GM12878 (cell line): Measurements from ENCODE around the gene GPR63. TPM values are rescaled to one million over a fixed set of nuclear protein-coding genes. Genes with fewer than 3 reads are reported as not detected.

ENCODE experiments used
- CHD2 ChIP-seq: IDR thresholded peaks from 2 replicates; pipeline ENCODE4 v1.6.1; 2011; ENCODE audit warnings: low read depth, low read length, improper control_type of control experiment, borderline replicate concordance
- ETV6 ChIP-seq, 2 experiments: fragments of 450-650 bp in 1 of 2; IDR thresholded peaks in 1 of 2; conservative IDR thresholded peaks in 1 of 2; 2 replicates each; pipeline ENCODE4 v1.6.1; 2014; ENCODE audit warnings: antibody characterized with exemption in 1 of 2, borderline replicate concordance in 1 of 2, low read depth in 1 of 2, mild to moderate bottlenecking in 1 of 2, moderate library complexity in 1 of 2
- KDM1A ChIP-seq: fragments of 200-600 bp; sonication (generic); IDR thresholded peaks from 2 replicates; pipeline ENCODE4 v1.6.1; 2016; ENCODE audit warnings: borderline replicate concordance
- MEF2A ChIP-seq: IDR thresholded peaks from 2 replicates; pipeline ENCODE4 v1.6.1; 2011; ENCODE audit warnings: low read depth, mild to moderate bottlenecking, low read length, moderate library complexity; ENCODE audit not compliant: insufficient read depth
- MEF2B ChIP-seq: fragments of 450-650 bp; IDR thresholded peaks from 2 replicates; pipeline ENCODE4 v1.6.1; 2018; ENCODE audit warnings: mild to moderate bottlenecking, moderate library complexity; ENCODE audit not compliant: partially characterized antibody, poor library complexity, severe bottlenecking
- PML ChIP-seq: IDR thresholded peaks from 2 replicates; pipeline ENCODE4 v1.6.1; 2012; ENCODE audit warnings: low read length, inconsistent platforms
- SMARCA5 ChIP-seq: fragments of 450-650 bp; IDR thresholded peaks from 2 replicates; pipeline ENCODE4 v1.6.1; 2017; ENCODE audit warnings: mild to moderate bottlenecking
- SMC3 ChIP-seq: IDR thresholded peaks from 2 replicates; pipeline ENCODE4 v1.6.1; 2011; ENCODE audit warnings: low read length, improper control_type of control experiment, borderline replicate concordance
- SP1 ChIP-seq: IDR thresholded peaks from one replicate; pipeline ENCODE4 v1.6.1; 2011; ENCODE audit warnings: low read depth, low read length
- TCF7 ChIP-seq: IDR thresholded peaks from 2 replicates; pipeline ENCODE4 v1.6.1; 2014; ENCODE audit warnings: antibody characterized with exemption, borderline replicate concordance
- YBX1 ChIP-seq: fragments of 450-650 bp; IDR thresholded peaks from 2 replicates; pipeline ENCODE4 v1.6.1; 2016; ENCODE audit warnings: antibody characterized with exemption
- ZNF207 ChIP-seq: fragments of 450-650 bp; IDR thresholded peaks from 2 replicates; pipeline ENCODE4 v1.6.1; 2014; ENCODE audit warnings: antibody characterized with exemption, mild to moderate bottlenecking, borderline replicate concordance
- polyA plus RNA-seq, 11 experiments: library from polyadenylated mRNA; depleted of rRNA in 4 of 11; unstranded in 6 of 11; stranded (reverse) in 5 of 11; fragments of >200 nt; fragmentation: Nextera tagmentation in 4 of 11; fragmentation: Illumina TruSeq in 1 of 11; extraction: Ambion mirVana in 4 of 11; extraction: Trizol in 1 of 11; gene quantifications; 1 replicate in 1 of 11; 2 replicates in 10 of 11; pipeline versions ENCODE4 v1.2.1 to v1.2.3, GENCODE V29; 2011 to 2016; ENCODE audit warnings: inconsistent platforms in 2 of 11, missing spikeins in 2 of 11, low read depth in 1 of 11
- total RNA-seq, 4 experiments: library from RNA; depleted of rRNA in 3 of 4; stranded (reverse); fragments of >200 nt in 3 of 4; fragmentation: Illumina TruSeq in 1 of 4; extraction: Trizol in 1 of 4; gene quantifications; 2 replicates each; pipeline versions ENCODE4 v1.2.1 to v1.2.3, GENCODE V29; 2013 to 2021
- TF ChIP-seq, protein P1 (sequence below): fragments of 450-650 bp; IDR thresholded peaks from 2 replicates; pipeline ENCODE4 v1.6.1; 2018; ENCODE audit warnings: borderline replicate concordance, mild to moderate bottlenecking; ENCODE audit not compliant: partially characterized antibody
- TF ChIP-seq, protein P2 (sequence below): IDR thresholded peaks from 2 replicates; pipeline ENCODE4 v1.6.1; 2012; ENCODE audit warnings: low read depth, low read length, improper control_type of control experiment
- TF ChIP-seq, protein P3 (sequence below): fragments of 450-650 bp; IDR thresholded peaks from 2 replicates; pipeline ENCODE4 v1.6.1; 2017; ENCODE audit warnings: low read depth, mild to moderate bottlenecking, moderate library complexity
- TF ChIP-seq, protein P4 (sequence below): fragments of 450-650 bp; IDR thresholded peaks from 2 replicates; pipeline ENCODE4 v1.6.1; 2017; ENCODE audit warnings: borderline replicate concordance
- TF ChIP-seq, protein P5 (sequence below): fragments of 450-650 bp; conservative IDR thresholded peaks from 2 replicates; pipeline ENCODE4 v1.6.1; 2017; ENCODE audit warnings: mild to moderate bottlenecking, moderate library complexity
- TF ChIP-seq, protein P6 (sequence below): fragments of 450-650 bp; formaldehyde crosslinking; IDR thresholded peaks from 2 replicates; pipeline ENCODE4 v1.5.0; 2022; ENCODE audit warnings: mild to moderate bottlenecking, missing genetic modification characterization

Gene GPR63
- total and polyA plus RNA-seq, 10 of the 15 experiments (the other 5 are each of a cell fraction or from before 2014, with no cell fraction given) = 1.6 to 6.6 (median 3.5) TPM

DNA sequence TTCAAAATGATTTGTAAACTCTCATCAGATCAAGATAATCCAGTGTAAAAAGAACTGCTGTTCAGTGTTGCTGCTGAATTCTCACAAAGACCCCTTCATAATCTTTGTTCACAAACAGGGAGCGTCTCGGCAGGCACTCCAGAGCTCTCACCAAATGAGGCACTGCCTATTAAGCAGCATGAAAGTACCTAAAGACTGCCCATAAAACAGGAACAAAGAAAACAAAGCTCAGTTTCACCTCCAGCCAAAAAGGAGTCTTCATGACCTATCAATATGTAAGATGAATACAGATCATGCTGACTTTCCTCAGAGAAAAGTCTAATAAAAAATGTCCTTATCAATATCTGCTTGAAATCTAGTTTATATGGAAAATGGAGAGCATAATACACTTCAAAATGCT, 41.8 kb downstream of the GPR63 start (continued):
- TF ChIP-seq, protein P1, sequence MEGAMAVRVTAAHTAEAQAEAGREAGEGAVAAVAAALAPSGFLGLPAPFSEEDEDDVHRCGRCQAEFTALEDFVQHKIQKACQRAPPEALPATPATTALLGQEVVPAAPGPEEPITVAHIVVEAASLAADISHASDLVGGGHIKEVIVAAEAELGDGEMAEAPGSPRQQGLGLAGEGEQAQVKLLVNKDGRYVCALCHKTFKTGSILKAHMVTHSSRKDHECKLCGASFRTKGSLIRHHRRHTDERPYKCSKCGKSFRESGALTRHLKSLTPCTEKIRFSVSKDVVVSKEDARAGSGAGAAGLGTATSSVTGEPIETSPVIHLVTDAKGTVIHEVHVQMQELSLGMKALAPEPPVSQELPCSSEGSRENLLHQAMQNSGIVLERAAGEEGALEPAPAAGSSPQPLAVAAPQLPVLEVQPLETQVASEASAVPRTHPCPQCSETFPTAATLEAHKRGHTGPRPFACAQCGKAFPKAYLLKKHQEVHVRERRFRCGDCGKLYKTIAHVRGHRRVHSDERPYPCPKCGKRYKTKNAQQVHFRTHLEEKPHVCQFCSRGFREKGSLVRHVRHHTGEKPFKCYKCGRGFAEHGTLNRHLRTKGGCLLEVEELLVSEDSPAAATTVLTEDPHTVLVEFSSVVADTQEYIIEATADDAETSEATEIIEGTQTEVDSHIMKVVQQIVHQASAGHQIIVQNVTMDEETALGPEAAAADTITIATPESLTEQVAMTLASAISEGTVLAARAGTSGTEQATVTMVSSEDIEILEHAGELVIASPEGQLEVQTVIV = no peak
- TF ChIP-seq, protein P2, sequence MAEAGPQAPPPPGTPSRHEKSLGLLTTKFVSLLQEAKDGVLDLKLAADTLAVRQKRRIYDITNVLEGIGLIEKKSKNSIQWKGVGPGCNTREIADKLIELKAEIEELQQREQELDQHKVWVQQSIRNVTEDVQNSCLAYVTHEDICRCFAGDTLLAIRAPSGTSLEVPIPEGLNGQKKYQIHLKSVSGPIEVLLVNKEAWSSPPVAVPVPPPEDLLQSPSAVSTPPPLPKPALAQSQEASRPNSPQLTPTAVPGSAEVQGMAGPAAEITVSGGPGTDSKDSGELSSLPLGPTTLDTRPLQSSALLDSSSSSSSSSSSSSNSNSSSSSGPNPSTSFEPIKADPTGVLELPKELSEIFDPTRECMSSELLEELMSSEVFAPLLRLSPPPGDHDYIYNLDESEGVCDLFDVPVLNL = no peak
- TF ChIP-seq, protein P3, sequence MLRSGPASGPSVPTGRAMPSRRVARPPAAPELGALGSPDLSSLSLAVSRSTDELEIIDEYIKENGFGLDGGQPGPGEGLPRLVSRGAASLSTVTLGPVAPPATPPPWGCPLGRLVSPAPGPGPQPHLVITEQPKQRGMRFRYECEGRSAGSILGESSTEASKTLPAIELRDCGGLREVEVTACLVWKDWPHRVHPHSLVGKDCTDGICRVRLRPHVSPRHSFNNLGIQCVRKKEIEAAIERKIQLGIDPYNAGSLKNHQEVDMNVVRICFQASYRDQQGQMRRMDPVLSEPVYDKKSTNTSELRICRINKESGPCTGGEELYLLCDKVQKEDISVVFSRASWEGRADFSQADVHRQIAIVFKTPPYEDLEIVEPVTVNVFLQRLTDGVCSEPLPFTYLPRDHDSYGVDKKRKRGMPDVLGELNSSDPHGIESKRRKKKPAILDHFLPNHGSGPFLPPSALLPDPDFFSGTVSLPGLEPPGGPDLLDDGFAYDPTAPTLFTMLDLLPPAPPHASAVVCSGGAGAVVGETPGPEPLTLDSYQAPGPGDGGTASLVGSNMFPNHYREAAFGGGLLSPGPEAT = peak; percentile 74; the same call in 1 of the 2 replicates
- no peak for TF ChIP-seq SMARCA5
- TF ChIP-seq, protein P4, sequence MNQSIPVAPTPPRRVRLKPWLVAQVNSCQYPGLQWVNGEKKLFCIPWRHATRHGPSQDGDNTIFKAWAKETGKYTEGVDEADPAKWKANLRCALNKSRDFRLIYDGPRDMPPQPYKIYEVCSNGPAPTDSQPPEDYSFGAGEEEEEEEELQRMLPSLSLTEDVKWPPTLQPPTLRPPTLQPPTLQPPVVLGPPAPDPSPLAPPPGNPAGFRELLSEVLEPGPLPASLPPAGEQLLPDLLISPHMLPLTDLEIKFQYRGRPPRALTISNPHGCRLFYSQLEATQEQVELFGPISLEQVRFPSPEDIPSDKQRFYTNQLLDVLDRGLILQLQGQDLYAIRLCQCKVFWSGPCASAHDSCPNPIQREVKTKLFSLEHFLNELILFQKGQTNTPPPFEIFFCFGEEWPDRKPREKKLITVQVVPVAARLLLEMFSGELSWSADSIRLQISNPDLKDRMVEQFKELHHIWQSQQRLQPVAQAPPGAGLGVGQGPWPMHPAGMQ = no peak
- no peak for TF ChIP-seq CHD2
- no peak for TF ChIP-seq ZNF207
- TF ChIP-seq, protein P5, sequence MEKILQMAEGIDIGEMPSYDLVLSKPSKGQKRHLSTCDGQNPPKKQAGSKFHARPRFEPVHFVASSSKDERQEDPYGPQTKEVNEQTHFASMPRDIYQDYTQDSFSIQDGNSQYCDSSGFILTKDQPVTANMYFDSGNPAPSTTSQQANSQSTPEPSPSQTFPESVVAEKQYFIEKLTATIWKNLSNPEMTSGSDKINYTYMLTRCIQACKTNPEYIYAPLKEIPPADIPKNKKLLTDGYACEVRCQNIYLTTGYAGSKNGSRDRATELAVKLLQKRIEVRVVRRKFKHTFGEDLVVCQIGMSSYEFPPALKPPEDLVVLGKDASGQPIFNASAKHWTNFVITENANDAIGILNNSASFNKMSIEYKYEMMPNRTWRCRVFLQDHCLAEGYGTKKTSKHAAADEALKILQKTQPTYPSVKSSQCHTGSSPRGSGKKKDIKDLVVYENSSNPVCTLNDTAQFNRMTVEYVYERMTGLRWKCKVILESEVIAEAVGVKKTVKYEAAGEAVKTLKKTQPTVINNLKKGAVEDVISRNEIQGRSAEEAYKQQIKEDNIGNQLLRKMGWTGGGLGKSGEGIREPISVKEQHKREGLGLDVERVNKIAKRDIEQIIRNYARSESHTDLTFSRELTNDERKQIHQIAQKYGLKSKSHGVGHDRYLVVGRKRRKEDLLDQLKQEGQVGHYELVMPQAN = no peak
- TF ChIP-seq ETV6 (conservative IDR thresholded peaks at IDR 0.05 in 1 of 2, IDR thresholded peaks at IDR 0.05 in 1 of 2; ENCODE audit: borderline replicate concordance in 1 of 2, low read depth in 1 of 2) = peak in 1 of 2 experiments; percentile 28; a peak in 1 of 4 replicates
- no peak for TF ChIP-seq TCF7
- TF ChIP-seq PML = no peak; the same call in 1 of the 2 replicates
- TF ChIP-seq SMC3 = peak; percentile 3; the same call in 1 of the 2 replicates
- no peak for TF ChIP-seq SP1
- TF ChIP-seq, protein P6, sequence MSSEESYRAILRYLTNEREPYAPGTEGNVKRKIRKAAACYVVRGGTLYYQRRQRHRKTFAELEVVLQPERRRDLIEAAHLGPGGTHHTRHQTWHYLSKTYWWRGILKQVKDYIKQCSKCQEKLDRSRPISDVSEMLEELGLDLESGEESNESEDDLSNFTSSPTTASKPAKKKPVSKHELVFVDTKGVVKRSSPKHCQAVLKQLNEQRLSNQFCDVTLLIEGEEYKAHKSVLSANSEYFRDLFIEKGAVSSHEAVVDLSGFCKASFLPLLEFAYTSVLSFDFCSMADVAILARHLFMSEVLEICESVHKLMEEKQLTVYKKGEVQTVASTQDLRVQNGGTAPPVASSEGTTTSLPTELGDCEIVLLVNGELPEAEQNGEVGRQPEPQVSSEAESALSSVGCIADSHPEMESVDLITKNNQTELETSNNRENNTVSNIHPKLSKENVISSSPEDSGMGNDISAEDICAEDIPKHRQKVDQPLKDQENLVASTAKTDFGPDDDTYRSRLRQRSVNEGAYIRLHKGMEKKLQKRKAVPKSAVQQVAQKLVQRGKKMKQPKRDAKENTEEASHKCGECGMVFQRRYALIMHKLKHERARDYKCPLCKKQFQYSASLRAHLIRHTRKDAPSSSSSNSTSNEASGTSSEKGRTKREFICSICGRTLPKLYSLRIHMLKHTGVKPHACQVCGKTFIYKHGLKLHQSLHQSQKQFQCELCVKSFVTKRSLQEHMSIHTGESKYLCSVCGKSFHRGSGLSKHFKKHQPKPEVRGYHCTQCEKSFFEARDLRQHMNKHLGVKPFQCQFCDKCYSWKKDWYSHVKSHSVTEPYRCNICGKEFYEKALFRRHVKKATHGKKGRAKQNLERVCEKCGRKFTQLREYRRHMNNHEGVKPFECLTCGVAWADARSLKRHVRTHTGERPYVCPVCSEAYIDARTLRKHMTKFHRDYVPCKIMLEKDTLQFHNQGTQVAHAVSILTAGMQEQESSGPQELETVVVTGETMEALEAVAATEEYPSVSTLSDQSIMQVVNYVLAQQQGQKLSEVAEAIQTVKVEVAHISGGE (CRISPR knock-in tag) = no peak
- no peak for TF ChIP-seq KDM1A
- no peak for TF ChIP-seq MEF2A
- no peak for TF ChIP-seq YBX1
- no peak for TF ChIP-seq MEF2B
